Neural crest cell (in vitro differentiated cells): ENCODE measurements around the gene OR13C4. TPM values are rescaled to one million over a fixed set of nuclear protein-coding genes. Genes with fewer than 3 reads are reported as not detected.

Experiments
- DNase-seq: peaks from one replicate; pipeline ENCODE4 v3.0.0; 2021; ENCODE audit warnings: low read depth, mixed read lengths, low spot score
- H3K27ac Mint-ChIP-seq: one replicate; pipeline ENCODE4 v1.8.0; 2021; ENCODE audit warnings: mild to moderate bottlenecking, mixed read lengths; ENCODE audit not compliant: unreplicated experiment
- H3K27me3 Mint-ChIP-seq: 2 replicates; pipeline ENCODE4 v1.8.0; 2021; ENCODE audit warnings: low read depth, mild to moderate bottlenecking, mixed read lengths
- H3K36me3 Mint-ChIP-seq: 2 replicates; pipeline ENCODE4 v1.8.0; 2021; ENCODE audit warnings: low read depth, mild to moderate bottlenecking, mixed read lengths
- H3K4me1 Mint-ChIP-seq: 2 replicates; pipeline ENCODE4 v1.8.0; 2021; ENCODE audit warnings: mixed read lengths
- H3K4me3 Mint-ChIP-seq: one replicate; pipeline ENCODE4 v1.8.0; 2021; ENCODE audit warnings: mild to moderate bottlenecking, mixed read lengths
- H3K9me3 Mint-ChIP-seq: 2 replicates; pipeline ENCODE4 v1.8.0; 2021; ENCODE audit warnings: mixed read lengths
- CTCF ChIP-seq: fragments of 200-600 bp; sonication (generic); conservative IDR thresholded peaks from 2 replicates; pipeline ENCODE4 v1.5.0; 2021; ENCODE audit warnings: antibody characterized with exemption, mild to moderate bottlenecking
- total RNA-seq: library from RNA; stranded (reverse); gene quantifications from 2 replicates; pipeline ENCODE4 v1.2.1, GENCODE V29; 2021

The OR13C4 gene
- total RNA-seq, 1 donor from 2014 or later = not detected

- DNase-seq = no peak
- Mint-ChIP-seq H3K4me3 (no peak overlapping the region), H3K27ac (no peak overlapping the region), H3K36me3 (peaks cover 6% of the 10 kb centered on the region), H3K4me1 (no peaks in the 10 kb centered on the region), H3K27me3 (no peaks in the 10 kb centered on the region), H3K9me3 (peaks cover 15% of the 10 kb centered on the region)
- no peak for TF ChIP-seq CTCF
Measured at GRCh38 chr9:104556830-104557634, 30.0 kb upstream of the OR13C4 start.

GRCh38 chr9:104555521-104555920, 28.5 kb upstream of the OR13C4 start:
- Mint-ChIP-seq H3K27me3 (no peaks in the 10 kb centered on the region), H3K4me3 (no peak overlapping the region), H3K27ac (no peak overlapping the region), H3K4me1 (no peaks in the 10 kb centered on the region), H3K36me3 (peaks cover 6% of the 10 kb centered on the region), H3K9me3 (peaks cover 15% of the 10 kb centered on the region)
- TF ChIP-seq CTCF = no peak
- no peak for DNase-seq

- Mint-ChIP-seq H3K9me3 (peaks cover 6% of the 10 kb centered on the region), H3K27me3 (no peaks in the 10 kb centered on the region), H3K36me3 (peaks cover 5% of the 10 kb centered on the region), H3K27ac (no peak overlapping the region), H3K4me1 (no peaks in the 10 kb centered on the region), H3K4me3 (no peak overlapping the region)
- TF ChIP-seq CTCF = no peak
- DNase-seq = no peak
Measured at GRCh38 chr9:104553261-104553660, 26.3 kb upstream of the OR13C4 start.

- Mint-ChIP-seq H3K27me3 (peaks cover 4% of the 10 kb centered on the region), H3K36me3 (no peaks in the 10 kb centered on the region), H3K4me3 (no peak overlapping the region), H3K9me3 (no peaks in the 10 kb centered on the region), H3K4me1 (no peaks in the 10 kb centered on the region), H3K27ac (no peak overlapping the region)
- TF ChIP-seq CTCF = no peak
- no peak for DNase-seq
Measured at GRCh38 chr9:104544644-104545043, 17.6 kb upstream of the OR13C4 start.

- no peak for TF ChIP-seq CTCF
- Mint-ChIP-seq H3K4me1 (no peaks in the 10 kb centered on the region), H3K27me3 (no peaks in the 10 kb centered on the region), H3K36me3 (no peaks in the 10 kb centered on the region), H3K9me3 (no peaks in the 10 kb centered on the region), H3K27ac (no peak overlapping the region), H3K4me3 (no peak overlapping the region)
- DNase-seq = no peak
Measured at GRCh38 chr9:104539275-104539674, 12.3 kb upstream of the OR13C4 start.
